GM19025 (cell line): Measurements from ENCODE around the gene PLEKHA4.
A peak's percentile ranks its signal among the peaks of the same experiment; 100 is the strongest.

ENCODE experiments used
- ATAC-seq: cut with Tn5 transposase; IDR thresholded peaks from one replicate; pipeline ENCODE4 v1.9.1; 2021; ENCODE audit warnings: mild to moderate bottlenecking, low read depth, moderate library complexity; ENCODE audit not compliant: unreplicated experiment

PLEKHA4 gene

DNA sequence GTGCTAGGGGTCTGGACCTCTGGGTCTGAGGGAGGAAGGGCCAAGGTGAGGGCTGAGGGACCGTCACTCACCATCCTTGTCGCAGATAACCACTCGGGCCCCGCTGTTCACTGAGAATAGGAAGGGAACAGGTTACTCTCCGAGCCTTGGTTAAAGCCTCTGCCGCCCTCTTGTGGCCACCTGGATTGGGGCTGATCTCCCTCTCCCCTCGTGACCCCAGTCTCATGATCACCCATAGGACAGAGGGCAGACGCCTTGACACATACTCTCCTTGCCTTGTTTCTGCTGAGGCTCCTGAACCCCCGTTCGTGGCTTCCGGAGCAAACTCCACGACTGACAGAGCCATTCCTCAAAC lies 32.7 kb downstream of the PLEKHA4 start:
- ATAC-seq: peak; percentile 67

DNA sequence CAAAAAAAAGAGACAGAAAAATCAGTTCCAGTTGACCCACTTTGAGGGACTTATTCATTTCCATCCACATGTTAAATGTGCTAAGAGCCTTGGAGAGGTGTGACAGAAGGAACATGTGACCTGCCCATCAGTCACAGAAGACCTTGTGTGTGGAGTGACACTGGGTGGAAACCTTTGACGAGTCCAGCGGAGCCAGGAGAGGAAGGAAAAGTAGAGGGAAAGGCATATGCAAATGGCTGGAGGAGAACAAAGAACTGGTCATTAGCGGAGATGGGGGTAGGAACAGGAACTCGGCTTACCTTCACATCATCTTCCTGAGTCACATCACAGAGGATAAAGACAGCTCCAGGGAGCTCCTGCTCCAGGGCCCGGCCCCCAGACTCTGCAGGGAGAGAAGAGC lies 34.4 kb downstream of the PLEKHA4 start:
- ATAC-seq: no peak

DNA sequence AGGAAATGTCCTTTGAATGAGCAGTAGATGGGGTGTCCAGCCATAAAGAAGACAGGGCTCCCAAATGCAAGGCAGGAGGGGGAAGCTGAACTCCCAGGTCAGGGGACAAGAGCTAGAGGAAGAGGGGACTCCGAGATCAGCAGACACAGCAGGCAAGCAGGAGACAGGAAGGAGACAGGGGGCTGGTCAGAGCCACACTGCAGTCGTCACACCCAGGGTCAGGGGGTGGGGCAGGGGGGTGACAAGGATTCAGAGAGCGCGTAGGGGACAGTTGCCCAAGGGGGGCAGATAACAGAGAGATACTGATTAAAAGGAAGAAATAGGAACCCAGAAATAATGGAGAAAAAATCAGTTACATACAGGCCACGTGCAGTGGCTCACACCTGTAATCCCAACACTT lies 35.4 kb downstream of the PLEKHA4 start:
- no peak for ATAC-seq

DNA sequence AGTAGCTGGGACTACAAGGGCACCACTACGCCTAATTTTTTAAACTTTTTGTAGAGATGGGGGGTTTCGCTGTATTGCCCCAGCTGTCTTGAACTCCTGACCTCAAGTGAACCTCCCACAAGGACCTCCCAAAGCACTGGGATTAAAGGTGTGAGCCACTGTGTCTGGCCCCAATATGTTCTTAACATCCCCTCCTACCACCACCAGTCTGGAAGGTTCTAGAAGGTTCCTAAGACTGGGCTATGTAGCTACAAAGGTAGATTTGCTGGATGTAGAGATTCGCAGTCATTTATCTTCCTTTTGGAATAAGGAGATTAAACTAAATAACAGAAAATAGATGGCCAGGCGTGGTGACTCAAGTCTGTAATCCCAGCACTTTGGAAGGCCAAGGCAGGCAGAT lies 37.5 kb downstream of the PLEKHA4 start:
- ATAC-seq: no peak

DNA sequence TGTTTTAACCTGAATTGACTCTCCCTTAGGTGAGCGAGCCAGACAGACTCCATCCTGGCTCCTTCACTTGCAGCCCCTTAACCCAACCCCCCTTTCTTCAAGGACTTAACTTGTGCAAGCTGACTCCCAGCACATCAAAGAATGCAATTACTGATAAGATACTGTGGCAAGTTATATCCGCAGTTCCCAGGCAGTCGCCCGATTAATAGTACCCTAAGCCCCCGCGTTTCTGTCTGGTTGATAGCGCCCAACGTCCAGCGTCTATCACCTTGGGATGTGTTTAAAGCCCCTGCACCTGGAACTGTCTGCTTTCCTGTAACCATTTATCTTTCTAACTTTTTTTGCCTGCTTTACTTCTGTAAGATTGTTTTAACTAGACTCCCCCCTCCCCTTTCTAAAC lies 38.3 kb downstream of the PLEKHA4 start:
- ATAC-seq: no peak

DNA sequence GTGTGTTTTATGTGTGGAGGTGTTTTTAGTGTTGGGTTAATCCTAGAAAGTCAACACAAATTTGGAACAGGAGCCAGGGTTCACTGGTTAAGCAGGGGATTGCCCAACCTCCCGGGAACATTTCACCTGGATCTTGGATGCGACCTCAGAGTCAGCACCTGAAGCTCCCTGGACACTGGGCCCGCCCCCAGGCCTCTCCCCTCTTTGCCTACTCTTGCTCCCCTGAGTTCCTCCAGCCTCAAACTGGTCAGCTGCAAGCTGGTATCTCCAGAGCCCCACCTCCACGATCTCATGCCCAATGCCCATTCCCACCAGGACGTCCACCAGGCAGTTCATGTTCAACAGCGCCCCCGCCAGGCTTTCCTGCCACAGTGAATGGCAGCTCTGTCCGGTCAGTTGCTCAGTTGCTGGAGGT lies 41.8 kb downstream of the PLEKHA4 start:
- ATAC-seq: no peak

DNA sequence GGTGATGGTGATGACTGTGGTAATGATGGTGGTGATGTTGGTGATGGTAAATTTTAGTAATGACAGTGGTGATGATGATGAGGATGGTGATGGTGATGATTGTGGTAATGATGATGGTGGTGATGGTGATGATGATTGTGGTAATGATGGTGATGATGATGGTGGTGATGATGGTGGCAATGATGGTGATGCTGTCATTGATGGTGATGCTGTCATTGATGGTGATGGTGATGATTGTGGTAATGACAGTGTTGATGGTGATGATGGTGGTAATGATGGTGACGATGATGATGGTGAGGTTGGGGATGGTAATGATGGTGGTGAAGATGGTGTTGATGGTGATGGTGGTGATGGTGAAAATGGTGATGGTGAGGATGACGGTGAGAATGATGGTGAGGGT lies 45.9 kb downstream of the PLEKHA4 start:
- no peak for ATAC-seq

DNA sequence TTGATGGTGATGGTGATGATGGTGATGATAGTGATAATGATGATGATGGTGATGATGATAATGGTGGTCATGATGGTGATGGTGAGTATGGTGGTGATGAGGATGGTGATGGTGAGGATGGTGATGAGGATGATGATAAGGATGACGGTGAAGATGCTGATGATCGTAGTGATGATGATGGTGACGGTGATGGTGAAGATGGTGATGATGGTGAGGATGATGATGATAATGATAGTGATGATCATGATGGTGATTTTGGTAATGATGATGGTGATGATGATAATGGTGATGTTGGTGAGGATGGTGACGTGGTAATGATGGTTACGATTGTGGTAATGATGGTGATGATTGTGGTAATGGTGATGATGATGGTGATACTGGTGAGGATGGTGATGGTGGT lies 46.8 kb downstream of the PLEKHA4 start:
- no peak for ATAC-seq

DNA sequence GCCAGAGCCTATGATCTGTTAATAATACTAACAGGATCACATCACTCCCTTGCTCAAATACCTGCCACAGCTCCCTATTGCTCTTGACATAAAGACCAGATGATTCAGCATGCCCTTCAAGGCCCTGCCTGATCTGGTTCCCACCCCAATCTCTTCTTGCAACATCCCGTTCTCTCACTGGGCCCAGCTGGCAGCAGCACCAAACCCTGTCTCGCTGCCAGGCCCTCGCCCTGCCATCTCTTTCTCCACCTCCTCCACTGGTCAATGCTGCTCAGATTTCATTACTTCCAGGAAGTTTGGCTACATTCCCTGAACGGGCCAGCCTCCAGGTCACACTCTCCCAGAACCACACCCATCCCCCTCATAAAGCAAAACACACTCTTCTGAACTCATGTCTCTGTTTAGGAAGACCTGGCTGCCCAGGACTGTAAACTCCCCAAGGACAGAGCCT lies 49.0 kb downstream of the PLEKHA4 start:
- ATAC-seq: no peak

DNA sequence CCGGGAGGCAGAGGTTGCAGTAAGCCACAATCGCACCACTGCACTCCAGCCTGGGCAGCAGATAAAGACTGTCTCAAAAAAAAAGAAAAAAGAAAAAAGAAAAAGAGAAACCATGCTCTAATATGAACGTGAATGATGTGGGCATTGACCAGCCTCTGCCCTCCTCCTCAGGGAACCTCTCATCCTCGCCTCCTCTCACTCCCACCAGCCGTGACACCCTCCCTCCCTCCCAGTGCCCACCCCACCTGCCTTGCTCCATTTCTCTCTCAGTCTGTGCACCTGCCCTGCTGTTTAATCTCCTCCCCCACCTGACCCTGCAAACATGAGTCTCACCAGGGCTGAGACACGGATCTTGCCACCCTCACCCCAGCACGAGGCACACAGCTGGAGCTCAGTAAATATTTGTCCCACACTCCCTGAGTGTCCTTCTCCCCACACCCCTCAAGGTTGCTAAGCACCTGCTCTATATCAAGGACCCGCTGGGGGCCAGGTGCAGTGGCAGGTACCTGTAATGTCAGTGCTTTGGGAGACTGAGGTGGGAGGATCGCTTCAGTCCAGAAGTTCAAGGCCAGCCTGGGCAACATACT lies 50.1 kb downstream of the PLEKHA4 start:
- ATAC-seq: no peak

DNA sequence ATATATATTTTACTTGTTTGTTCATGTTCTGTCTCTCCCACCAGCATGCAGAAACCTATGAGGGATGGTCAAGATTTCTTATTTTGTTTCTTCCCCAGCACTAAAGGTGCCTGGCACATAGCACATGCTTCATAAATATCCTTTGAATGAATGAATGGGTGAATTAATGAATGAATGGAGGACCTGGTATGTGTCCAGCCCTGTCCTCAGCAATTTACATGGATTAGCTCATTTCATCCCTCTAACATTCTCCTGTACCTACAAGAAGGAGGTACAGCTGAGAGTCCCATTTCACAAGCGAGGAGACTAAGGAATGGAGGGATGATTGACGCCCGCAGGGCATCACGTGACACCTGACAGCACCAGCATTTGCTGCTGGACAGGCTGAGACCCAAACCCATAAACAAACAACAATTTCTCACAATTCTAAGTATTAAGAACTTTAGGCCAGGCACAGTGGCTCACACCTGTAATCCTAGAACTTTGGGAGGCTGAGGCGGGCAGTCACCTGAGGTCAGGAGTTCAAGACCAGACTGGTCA lies 50.8 kb downstream of the PLEKHA4 start:
- no peak for ATAC-seq

DNA sequence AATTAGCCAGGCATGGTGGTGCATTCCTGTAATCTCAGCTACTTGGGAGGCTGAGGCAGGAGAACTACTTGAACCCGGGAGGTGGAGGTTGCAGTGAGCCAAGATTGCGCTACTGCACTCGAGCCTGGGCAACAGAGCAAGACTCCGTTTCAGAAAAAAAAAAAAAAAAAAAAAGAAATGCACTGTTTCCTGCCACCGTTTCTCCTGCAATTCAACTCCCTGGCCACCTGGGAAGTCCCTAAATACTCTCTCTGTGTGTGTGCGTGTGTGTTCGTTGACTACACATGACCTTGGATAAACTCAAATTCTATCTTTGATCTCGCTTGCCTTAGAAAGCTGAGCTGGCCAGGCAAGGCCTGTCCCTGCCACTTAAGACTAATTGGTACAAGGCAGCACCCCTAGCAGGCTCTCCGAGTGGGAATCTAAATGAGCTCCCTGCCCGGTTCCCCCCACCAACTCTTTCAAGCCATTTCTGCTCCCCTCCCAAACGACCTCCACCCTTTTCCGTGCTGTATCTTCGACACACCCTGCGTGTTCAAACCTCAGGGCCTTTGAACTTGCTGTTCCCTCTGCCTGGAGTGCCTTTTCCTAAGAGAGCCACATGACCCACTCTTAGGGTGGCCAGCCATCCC lies 52.4 kb downstream of the PLEKHA4 start:
- ATAC-seq: no peak

DNA sequence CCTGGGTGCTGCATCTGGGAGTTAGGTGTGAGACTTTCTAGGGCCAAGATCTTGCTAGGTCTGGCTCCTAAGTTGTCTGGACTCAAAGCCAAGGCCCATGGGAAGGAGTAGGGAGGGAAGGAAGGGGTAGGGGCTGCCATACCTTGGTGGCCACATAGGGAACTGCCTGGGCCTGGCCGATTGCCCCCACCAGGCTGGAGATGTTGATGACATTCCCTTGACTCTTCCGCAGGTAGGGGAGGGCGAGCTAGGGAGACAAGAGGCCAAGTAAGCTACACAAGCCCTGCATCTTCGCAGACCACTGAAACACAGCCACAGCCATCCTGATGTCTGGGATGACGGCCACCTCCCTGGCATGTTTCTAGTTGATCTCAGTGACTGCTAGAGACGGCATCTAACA lies 53.5 kb downstream of the PLEKHA4 start:
- no peak for ATAC-seq

DNA sequence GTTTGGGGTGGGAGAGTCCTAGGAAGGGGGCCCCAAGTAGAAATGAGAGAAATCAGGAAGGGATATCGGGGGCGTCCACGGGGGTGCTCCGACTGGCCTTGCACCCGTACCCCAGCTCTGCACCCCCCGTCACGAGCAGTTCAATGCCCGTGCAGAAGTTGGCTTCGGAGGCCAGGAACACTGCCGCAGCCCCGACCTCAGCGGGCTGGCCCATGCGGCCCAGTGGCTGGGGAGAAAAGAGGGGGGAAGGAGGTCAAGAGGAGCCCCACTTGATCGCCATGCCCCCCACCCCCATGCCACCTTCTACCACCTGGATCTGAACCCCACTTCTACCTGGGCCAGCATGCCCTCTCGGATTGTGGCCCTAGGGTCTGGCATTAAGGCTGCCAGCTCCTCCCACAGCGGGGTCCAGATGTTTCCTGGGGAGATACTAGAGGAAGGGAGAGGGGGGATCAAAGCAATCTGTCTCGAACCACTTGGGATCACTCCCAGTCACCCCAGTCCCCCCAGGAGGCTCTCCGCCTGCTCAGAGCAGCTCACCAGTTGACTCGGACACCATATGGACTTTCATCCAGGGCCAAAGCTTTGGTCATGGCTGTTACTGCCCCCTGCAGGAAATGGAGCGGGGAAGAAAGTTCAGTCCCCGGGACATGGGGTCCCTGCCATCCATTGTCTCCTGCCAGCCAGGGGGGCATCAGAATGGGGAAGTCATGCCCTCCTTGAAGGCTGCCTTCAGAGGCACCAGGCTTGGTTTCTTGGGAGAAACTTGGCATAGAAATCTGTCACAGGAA lies 55.1 kb downstream of the PLEKHA4 start:
- ATAC-seq: no peak

DNA sequence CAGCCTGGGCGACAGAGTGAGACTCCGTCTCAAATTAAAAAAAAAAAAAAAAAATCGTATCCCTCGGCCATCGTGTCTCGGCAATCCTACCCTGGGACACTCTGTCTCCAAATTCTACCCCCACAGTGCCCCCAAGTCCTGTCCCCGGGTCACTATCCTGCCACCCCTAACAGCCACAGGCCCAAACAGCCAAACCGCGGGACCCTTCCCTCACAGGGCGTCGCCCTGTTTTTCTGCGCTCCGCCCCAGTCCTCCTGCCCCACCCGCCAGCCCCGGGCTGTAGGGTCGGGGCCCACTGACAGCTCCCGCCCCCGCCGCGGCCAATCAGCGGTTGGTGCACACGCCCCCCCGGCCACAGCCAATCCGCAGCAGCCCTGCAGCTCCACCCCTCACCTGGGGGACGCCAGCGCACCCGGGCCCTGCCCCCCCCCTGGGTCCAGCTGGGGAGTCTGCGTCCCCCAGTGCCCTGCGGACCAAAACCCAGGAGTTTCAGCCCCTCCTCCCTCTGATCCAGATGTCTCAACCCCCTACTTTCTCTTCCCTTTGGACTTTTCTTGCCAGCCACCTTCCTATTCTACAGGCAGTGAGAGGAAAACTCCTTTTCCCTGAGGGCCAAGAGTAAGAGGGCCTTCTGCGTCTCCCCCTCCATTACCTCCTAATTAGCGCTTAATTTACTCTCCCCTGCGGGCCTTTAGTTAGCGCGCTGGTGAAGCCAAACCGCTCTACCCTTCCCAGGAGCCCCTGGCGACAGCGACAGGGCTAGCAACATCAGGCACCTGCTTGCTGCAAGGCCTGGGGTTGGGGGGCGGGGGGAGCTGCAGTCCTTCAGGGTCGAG lies 56.1 kb downstream of the PLEKHA4 start:
- ATAC-seq: no peak

DNA sequence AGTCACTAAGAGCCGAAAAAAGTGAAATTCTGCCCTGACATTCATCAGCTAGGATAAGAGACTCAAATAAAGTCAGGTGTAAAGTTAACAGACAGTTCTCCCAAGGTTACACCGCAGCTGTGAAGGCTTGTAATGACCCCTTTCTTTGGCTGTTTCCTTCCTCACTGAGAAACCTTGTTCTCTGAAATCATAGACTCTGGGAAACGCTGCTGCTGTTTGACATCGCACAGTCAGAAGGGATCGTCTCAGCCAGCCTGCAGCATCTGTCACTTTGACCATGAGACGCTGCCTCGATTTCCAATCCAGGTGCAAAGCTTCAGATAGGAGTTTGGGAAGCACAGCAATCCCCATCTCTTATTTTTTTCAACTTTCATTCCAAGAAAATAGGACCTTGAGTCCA lies 58.3 kb downstream of the PLEKHA4 start:
- no peak for ATAC-seq

DNA sequence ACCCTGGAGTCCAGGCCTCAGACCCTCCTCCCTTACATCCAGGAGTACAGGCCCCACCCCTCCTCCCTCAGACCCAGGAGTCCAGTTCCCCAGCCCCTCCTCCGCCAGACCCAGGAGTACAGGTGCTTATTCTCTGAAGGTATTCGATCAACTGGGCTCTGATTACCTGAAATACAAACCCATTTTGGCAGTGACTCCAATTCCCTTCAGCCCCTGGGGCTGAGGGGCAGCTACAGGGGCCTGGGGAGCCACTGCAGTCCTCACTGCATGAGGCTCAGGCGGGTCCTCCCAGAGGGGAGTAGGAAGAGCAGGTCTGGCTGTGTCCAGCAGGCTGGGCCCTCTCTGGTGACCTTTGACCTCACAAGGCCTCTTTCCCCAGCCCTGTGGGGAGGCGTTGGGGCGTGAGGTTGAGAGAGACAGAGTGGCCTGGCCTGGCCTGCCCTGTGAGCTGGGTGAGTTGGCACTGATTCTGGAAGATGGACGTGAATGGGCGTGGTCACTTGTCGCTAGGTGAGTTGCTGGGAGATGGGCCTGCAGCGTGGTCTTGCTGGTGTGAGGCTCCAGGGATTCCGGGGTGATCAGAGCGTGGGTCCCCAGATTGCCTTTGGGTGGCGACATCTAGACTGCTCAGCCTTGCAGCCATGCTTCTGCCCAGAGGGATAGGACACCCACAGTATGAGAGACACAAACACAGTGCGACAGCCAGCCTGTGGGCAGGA lies 60.7 kb downstream of the PLEKHA4 start:
- no peak for ATAC-seq

DNA sequence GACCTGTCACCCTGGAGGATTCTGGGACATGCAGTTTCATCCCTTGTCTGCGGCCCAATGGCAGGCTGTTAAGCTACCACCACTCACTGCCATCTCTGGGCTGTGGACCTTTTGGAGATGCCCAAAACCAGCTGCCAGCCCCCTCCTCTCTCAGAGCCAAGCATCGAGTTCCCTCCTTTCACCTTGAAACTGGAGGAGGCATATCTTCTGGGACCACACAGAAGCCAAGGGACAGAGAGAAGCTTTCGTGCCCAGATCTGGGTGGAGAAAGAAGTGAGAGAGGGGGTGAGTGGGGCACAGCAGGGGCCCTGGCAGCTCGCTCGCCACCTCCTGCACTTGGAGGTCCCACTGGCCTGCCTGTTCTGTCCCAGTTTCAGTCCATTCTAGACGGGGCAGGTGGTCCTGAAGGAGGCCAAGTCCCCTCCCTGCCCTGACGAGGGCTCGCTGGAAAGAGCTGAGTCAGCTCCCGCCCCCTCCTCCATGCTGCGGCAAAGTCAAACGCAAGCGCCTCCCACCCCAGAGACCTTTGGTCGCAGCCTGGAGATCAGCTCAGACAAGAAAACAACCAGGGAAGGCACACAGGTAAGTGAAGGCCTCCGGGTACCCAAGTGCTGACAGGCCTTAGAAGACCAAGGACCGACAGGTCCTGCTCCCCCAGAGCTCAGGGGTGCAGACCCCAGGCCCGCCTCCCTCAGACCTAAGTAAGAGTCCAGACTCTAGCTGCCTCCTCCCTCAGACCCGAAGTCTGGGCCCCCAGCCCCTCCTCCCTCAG lies 61.4 kb downstream of the PLEKHA4 start:
- no peak for ATAC-seq

DNA sequence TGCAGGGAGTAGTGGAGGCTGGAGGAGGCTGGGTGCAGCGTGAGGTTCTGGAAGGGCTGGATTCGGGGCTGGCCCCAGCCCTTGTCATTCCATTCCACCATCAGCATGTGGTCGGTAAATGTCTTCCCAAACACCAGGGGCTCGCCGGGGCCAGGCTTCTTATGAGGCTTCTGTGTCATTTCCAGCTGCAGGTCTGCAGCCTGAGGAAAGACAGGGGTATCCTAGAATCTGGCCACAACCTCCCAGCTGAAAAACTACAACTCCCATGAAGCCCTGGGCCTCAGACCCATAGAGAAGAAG lies 61.9 kb downstream of the PLEKHA4 start:
- ATAC-seq: no peak

DNA sequence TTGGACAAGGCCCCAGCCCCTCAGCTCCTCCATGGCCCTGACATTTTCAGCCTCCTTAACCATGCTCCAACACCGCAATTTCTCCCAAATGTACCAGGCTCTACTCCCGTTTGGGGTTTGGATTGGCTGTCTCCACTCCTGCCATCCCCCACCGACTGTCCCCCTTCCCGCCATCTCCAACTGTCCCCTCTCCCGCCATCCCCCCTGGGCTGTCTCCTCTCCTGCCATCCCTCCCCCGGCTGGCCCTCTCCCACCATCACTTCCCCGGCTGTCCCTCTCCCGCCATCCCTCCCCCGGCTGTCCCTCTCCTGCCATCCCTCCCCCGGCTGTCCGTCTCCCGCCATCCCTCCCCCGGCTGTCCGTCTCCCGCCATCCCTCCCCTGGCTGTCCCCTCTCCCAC lies 63.0 kb downstream of the PLEKHA4 start:
- no peak for ATAC-seq
